Measurements from ENCODE around the gene PACRG. TPM values are rescaled to one million over a fixed set of nuclear protein-coding genes. Genes with fewer than 3 reads are reported as not detected.

The PACRG gene
- total RNA-seq, 3 donors from 2014 or later = 0.64 to 6.4 (median 4.6) TPM

DNA sequence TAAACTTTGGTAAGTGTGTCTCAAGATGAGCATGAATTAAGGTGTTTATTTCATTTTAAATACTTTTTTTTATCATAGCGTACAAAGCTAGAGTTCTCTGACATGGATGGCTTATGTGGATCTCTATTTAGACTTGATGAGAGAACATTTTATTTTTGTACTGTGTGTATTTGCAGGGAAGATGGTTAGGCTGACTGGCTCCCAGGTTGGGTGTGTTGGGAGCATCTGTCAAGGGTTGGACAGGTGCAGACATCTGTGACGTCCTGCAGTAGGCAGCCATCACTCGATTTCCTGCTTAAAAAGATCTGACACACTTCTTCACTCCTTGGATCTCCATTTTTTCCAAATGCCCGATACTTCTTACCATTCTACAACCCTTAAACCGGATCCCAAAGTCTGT is 464.8 kb downstream of the PACRG start:
- H3K4me1 ChIP-seq = no peaks in the 10 kb centered on the region
- H3K9me3 ChIP-seq = no peaks in the 10 kb centered on the region
- no peak overlapping the region for H3K4me3 ChIP-seq
- intact Hi-C loops (cut with DNase I; ENCODE audit: low total_unique reads) = no loop called here
- DNase-seq (ENCODE audit: low spot score in 2 of 2) = no peak
- H3K36me3 ChIP-seq = no peaks in the 10 kb centered on the region
- TF ChIP-seq POLR2AphosphoS5 (IDR thresholded peaks at IDR 0.05) = no peak
- no peaks in the 10 kb centered on the region for H3K27me3 ChIP-seq
- no peak overlapping the region for H3K27ac ChIP-seq

DNA sequence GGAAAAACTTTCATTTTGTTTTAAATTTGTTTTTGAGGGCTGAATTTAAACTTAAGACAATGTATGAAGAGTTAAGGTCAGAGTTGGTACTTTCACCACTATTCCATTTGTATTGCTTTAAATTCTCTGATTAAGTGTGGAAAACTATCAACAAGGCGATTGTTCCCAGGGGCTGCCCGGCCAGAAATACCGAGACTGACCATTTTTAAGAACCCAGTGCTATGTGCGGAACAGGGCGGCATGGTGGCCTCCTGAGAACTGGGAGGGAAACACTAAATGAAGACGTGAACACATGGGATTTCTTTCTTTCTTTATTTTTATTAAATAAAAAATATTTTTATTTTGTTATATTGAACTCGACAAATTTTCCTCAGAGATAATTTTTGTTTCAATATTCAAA is 465.6 kb downstream of the PACRG start:
- no peaks in the 10 kb centered on the region for H3K36me3 ChIP-seq
- no peaks in the 10 kb centered on the region for H3K9me3 ChIP-seq
- H3K27ac ChIP-seq = no peak overlapping the region
- H3K4me3 ChIP-seq = no peak overlapping the region
- H3K4me1 ChIP-seq = no peaks in the 10 kb centered on the region
- TF ChIP-seq POLR2AphosphoS5 (IDR thresholded peaks at IDR 0.05) = no peak
- TF ChIP-seq POLR2A (IDR thresholded peaks at IDR 0.05) = no peak
- TF ChIP-seq, protein P1, sequence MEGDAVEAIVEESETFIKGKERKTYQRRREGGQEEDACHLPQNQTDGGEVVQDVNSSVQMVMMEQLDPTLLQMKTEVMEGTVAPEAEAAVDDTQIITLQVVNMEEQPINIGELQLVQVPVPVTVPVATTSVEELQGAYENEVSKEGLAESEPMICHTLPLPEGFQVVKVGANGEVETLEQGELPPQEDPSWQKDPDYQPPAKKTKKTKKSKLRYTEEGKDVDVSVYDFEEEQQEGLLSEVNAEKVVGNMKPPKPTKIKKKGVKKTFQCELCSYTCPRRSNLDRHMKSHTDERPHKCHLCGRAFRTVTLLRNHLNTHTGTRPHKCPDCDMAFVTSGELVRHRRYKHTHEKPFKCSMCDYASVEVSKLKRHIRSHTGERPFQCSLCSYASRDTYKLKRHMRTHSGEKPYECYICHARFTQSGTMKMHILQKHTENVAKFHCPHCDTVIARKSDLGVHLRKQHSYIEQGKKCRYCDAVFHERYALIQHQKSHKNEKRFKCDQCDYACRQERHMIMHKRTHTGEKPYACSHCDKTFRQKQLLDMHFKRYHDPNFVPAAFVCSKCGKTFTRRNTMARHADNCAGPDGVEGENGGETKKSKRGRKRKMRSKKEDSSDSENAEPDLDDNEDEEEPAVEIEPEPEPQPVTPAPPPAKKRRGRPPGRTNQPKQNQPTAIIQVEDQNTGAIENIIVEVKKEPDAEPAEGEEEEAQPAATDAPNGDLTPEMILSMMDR (IDR thresholded peaks at IDR 0.05) = no peak
- intact Hi-C loops (cut with DNase I; ENCODE audit: low total_unique reads) = no loop called here
- H3K27me3 ChIP-seq = no peaks in the 10 kb centered on the region
- no peak for DNase-seq (ENCODE audit: low spot score in 2 of 2)

DNA sequence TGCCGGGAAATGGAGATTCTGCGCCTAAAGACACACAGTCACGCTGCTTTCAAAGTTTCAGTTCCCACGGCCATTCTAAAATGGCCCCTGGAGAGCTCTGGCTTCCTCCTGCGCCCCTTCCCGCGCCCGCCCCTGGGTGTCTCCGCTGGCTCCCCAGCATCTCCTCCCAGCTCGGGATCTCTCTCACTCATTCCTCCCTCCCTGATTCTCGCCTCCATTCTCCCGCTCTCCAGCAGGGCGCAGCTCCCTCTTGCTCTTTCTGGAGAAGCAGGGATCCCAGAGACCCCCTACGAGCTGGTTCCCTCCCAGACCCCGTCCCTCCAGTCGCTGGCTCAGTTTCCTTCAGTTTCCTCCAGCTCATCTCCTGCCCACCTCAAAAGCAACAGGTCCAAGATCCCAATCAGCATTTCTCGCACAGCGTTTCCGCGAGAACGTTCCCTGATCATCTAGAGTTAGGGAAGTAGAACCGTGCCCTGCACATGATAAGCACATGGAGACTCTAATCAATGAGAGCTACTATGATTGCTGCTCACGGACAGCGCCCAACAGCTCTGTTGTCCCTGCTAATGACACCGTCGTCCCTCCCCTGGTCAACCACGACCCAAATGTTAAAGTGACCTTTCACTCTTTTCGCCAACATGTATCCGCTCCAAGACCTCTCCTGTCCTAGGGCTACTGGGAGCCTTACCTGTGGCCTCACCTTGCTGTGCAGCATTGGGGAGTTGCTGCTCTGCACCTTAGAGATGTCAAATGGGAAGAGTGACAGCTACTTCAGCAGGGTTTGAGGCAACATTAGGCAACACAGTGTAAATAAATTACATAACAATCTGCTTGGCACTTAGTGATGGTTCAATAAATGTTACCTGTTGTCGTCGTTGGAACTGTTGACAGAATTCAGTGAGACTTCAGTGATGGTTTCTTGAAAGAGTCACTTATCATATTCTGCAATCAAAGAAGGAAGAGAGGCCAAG is 468.2 kb downstream of the PACRG start:
- H3K9me3 ChIP-seq = no peaks in the 10 kb centered on the region
- no peaks in the 10 kb centered on the region for H3K36me3 ChIP-seq
- intact Hi-C loops (cut with DNase I; ENCODE audit: low total_unique reads) = no loop called here
- no peak overlapping the region for H3K4me3 ChIP-seq
- no peak for DNase-seq (ENCODE audit: low spot score in 2 of 2)
- no peaks in the 10 kb centered on the region for H3K27me3 ChIP-seq
- no peaks in the 10 kb centered on the region for H3K4me1 ChIP-seq
- TF ChIP-seq POLR2A (IDR thresholded peaks at IDR 0.05) (no peak), POLR2AphosphoS5 (IDR thresholded peaks at IDR 0.05) (no peak)
- TF ChIP-seq, protein P1 (IDR thresholded peaks at IDR 0.05) = no peak
- H3K27ac ChIP-seq = no peak overlapping the region

DNA sequence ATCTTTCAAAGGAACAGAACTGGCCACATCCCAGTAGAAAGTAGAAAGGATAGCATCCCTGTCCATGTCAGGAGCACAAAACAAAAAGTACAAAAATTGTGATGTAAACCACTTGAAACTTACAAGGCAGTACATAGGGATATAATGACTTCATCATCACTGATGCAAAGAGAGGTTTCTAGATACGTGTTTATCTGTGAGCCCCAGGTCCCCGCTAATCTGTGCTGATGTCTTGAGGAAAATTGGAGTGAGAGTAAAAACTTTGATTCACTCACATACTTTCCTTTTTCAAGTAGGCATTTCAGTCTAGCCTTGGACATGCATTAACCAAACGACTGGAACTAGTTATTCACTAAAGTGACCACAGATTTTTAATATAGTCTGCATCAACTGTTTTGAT is 470.1 kb downstream of the PACRG start:
- Histone ChIP-seq H3K27ac (no peak overlapping the region), H3K36me3 (no peaks in the 10 kb centered on the region), H3K27me3 (no peaks in the 10 kb centered on the region), H3K9me3 (no peaks in the 10 kb centered on the region), H3K4me3 (no peak overlapping the region), H3K4me1 (no peaks in the 10 kb centered on the region)
- DNase-seq (ENCODE audit: low spot score in 2 of 2) = no peak
- TF ChIP-seq POLR2AphosphoS5 (IDR thresholded peaks at IDR 0.05) = no peak
- TF ChIP-seq, protein P1 (IDR thresholded peaks at IDR 0.05) = no peak
- no peak for TF ChIP-seq POLR2A (IDR thresholded peaks at IDR 0.05)
- intact Hi-C loops (cut with DNase I; ENCODE audit: low total_unique reads) = no loop called here

DNA sequence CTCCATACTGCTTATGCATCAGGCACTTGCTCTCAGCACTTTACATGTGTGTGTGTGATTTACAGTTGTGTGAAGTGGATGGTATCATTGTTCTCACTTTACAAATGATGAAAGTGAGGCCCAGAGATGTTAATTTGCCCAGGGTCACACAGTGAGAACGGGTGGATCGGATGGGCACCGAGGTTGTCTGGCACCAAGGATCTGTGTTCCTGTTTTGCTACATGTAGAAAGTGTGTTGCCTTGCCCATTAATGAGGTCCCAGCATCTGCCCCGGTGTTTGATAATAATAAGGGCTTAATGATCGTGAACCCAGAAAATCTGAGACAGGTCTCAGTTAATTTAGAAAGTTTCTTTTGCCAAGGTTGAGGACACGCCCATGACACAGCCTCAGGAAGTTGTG is 470.6 kb downstream of the PACRG start:
- H3K4me3 ChIP-seq = no peak overlapping the region
- H3K36me3 ChIP-seq = no peaks in the 10 kb centered on the region
- no peaks in the 10 kb centered on the region for H3K4me1 ChIP-seq
- TF ChIP-seq, protein P1 (IDR thresholded peaks at IDR 0.05) = no peak
- TF ChIP-seq POLR2AphosphoS5 (IDR thresholded peaks at IDR 0.05) = no peak
- no peak for TF ChIP-seq POLR2A (IDR thresholded peaks at IDR 0.05)
- H3K27me3 ChIP-seq = no peaks in the 10 kb centered on the region
- DNase-seq (ENCODE audit: low spot score in 2 of 2) = no peak
- H3K9me3 ChIP-seq = no peaks in the 10 kb centered on the region
- intact Hi-C loops (cut with DNase I; ENCODE audit: low total_unique reads) = no loop called here
- H3K27ac ChIP-seq = no peak overlapping the region
